SK-N-MC (cell line): Measurements from ENCODE around the gene FAM111A.
"Not testable (repeated sequence)": the region's sequence is repeated elsewhere in the genome, so short reads cannot be mapped to it uniquely, and the experiment has no call there.

Source experiments
- EZH2 ChIP-seq: fragments of 200-600 bp; sonication (generic); IDR thresholded peaks from one replicate; pipeline ENCODE4 v1.6.1; 2017; ENCODE audit warnings: antibody characterized with exemption
- POLR2AphosphoS5 ChIP-seq: IDR thresholded peaks from 2 replicates; pipeline ENCODE4 v1.6.1; 2012; ENCODE audit warnings: mild to moderate bottlenecking, low read depth, low read length, borderline replicate concordance

- not testable (repeated sequence) for TF ChIP-seq POLR2AphosphoS5, EZH2
Measured at GRCh38 chr11:59136551-59136950, 6.1 kb upstream of the FAM111A start.
